Ascending aorta (tissue), 2 donors: Measurements from ENCODE around the gene GDPGP1. TPM values are rescaled to one million over a fixed set of nuclear protein-coding genes. Genes with fewer than 3 reads are reported as not detected.
"Not testable (repeated sequence)": the region's sequence is repeated elsewhere in the genome, so short reads cannot be mapped to it uniquely, and the experiment has no call there.

Source experiments
- DNase-seq, 2 donors: peaks; one replicate each; pipeline ENCODE4 v3.0.0-alpha.2; 2019; ENCODE audit warnings: low spot score in 2 of 2
- H3K27ac ChIP-seq, 2 donors: fragments of 200-600 bp; sonication (generic); one replicate each; pipeline ENCODE4 v1.5.1; 2016 to 2017; ENCODE audit warnings: mild to moderate bottlenecking in 1 of 2
- H3K27me3 ChIP-seq: fragments of 200-600 bp; sonication (generic); one replicate; pipeline ENCODE4 v1.5.1; 2017
- H3K36me3 ChIP-seq, 2 donors: fragments of 200-600 bp; sonication (generic); one replicate each; pipeline ENCODE4 v1.5.1; 2016
- H3K4me1 ChIP-seq, 2 donors: fragments of 200-600 bp; sonication (generic); one replicate each; pipeline ENCODE4 v1.5.1; 2016 to 2017; ENCODE audit warnings: mild to moderate bottlenecking in 1 of 2
- H3K4me3 ChIP-seq, 2 donors: fragments of 200-600 bp; sonication (generic); one replicate each; pipeline ENCODE4 v1.5.1; 2016 to 2017; ENCODE audit warnings: mild to moderate bottlenecking in 1 of 2
- H3K9me3 ChIP-seq, 2 donors: fragments of 200-600 bp; sonication (generic); one replicate each; pipeline ENCODE4 v1.5.1; 2016
- intact Hi-C: fragments of 100-400 bp; cut with DNase I; formaldehyde crosslinking; loops from one replicate; pipeline ENCODE4 v1.15.1; 2023
- total RNA-seq: library from RNA; depleted of rRNA; stranded (reverse); fragments of >200 nt; gene quantifications from one replicate; pipeline ENCODE4 v1.1.0, GENCODE V29; 2016
- TF ChIP-seq, protein P1 (sequence below), 3 experiments: fragments of 200-600 bp in 2 of 3; fragments of 450-650 bp in 1 of 3; sonication (generic) in 2 of 3; IDR thresholded peaks; one replicate each; pipeline ENCODE4 v1.5.1; 2016 to 2019; ENCODE audit warnings: antibody characterized with exemption in 3 of 3, mild to moderate bottlenecking in 1 of 3, moderate library complexity in 1 of 3

Gene GDPGP1
- total RNA-seq, 1 donor from 2014 or later = 2.2 TPM

DNA sequence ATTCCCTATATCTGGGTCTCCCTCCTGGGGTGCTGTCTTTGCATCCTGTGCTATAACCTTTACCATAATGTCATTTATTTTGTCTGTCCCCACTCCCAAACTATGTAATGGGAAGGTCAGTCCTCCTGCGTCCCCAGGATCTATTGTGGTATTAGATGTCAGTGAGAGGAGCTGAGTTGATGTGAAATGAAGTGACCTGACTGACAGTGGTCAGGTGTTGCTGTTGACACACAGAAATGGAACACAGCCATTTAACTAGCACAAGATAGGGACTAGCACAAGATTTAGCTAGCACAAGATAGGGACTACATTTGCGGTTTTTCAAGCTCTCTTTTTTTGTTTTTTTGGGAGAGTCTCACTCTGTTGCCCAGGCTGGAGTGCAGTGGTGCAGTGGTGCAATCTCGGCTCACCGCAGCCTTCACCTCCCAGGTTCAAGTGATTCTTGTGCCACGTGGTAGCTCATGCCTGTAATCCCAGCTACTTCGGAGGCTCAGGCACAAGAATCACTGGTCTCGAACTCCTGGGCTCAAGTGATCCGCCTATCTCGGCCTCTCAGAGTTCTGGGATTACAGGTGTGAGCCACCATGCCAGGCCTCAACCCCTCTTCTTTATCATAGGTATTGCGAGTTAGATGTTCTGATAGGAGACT is 36.6 kb downstream of the GDPGP1 start:
- Histone ChIP-seq H3K4me3 (no peak overlapping the region), H3K27me3 (no peaks in the 10 kb centered on the region), H3K9me3 (no peaks in the 10 kb centered on the region), H3K4me1 (peaks cover 4 to 19% of the 10 kb centered on the region in 2 donors), H3K27ac (no peak overlapping the region), H3K36me3 (peaks cover 32 to 57% of the 10 kb centered on the region in 2 donors)
- TF ChIP-seq, protein P1, sequence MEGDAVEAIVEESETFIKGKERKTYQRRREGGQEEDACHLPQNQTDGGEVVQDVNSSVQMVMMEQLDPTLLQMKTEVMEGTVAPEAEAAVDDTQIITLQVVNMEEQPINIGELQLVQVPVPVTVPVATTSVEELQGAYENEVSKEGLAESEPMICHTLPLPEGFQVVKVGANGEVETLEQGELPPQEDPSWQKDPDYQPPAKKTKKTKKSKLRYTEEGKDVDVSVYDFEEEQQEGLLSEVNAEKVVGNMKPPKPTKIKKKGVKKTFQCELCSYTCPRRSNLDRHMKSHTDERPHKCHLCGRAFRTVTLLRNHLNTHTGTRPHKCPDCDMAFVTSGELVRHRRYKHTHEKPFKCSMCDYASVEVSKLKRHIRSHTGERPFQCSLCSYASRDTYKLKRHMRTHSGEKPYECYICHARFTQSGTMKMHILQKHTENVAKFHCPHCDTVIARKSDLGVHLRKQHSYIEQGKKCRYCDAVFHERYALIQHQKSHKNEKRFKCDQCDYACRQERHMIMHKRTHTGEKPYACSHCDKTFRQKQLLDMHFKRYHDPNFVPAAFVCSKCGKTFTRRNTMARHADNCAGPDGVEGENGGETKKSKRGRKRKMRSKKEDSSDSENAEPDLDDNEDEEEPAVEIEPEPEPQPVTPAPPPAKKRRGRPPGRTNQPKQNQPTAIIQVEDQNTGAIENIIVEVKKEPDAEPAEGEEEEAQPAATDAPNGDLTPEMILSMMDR (IDR thresholded peaks at IDR 0.05) = no peak
- intact Hi-C loops = no loop called here
- DNase-seq = peak in 1 of 2 donors; percentile 35

DNA sequence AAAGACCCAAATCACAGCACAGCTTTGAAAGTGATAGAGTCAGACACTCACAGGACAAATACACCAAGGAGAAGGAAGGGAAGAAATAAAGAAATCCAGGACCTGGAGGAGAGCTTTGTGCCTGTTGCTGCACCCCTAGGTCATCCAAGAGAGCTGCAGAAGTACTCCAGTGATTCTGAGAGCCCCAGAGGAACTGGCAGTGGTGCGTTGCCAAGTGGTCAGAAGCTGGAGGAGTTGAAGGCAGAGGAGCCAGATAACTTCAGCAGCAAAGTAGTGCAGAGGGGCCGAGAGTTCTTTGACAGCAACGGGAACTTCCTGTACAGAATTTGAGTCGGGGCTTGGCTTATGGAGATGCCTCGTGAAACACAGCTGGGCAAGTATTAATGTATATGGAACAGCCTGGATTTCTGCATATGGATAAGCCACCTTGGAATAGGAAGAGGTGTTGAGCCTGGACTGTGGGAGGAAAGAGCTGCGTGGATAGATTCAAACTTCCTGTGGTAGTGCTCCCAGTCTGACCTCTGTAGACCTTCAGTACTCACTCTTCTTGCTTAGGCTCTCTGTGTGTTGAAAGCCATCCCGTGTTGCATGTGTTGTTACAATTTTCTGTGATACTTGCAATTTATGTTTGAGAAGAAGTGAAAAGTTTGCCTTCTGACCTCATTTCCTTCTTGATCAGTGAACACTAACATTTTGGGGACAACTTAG is 37.6 kb downstream of the GDPGP1 start:
- Histone ChIP-seq H3K27me3 (no peaks in the 10 kb centered on the region), H3K27ac (no peak overlapping the region), H3K4me1 (peaks cover 4 to 19% of the 10 kb centered on the region in 2 donors), H3K9me3 (no peaks in the 10 kb centered on the region), H3K36me3 (peaks cover 32 to 57% of the 10 kb centered on the region in 2 donors), H3K4me3 (no peak overlapping the region)
- intact Hi-C loops = no loop called here
- DNase-seq = peak in 1 of 2 donors; percentile 18
- TF ChIP-seq, protein P1 (IDR thresholded peaks at IDR 0.05) = no peak

DNA sequence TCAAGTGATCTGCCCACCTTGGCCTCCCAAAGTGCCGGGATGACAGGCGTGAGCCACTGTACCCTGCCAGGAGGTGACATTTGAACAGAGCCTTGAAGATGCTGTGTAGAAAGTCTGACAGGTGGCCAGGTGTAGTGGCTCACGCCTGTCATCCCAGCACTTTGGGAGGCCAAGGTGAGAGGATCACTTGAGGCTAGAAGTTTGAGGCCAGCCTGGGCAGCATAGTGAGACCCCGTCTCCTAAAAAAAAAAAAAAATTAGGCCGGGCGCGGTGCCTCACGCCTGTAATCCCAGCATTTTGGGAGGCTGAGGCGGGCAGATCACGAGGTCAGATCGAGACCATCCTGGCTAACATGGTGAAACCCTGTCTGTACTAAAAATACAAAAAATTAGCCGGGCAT is 44.5 kb downstream of the GDPGP1 start:
- intact Hi-C loops, DNase-seq, H3K27me3 ChIP-seq, H3K4me3 ChIP-seq, H3K9me3 ChIP-seq, H3K4me1 ChIP-seq, H3K27ac ChIP-seq: not testable (repeated sequence)
- peaks cover 9 to 19% of the 10 kb centered on the region in 2 donors for H3K36me3 ChIP-seq

DNA sequence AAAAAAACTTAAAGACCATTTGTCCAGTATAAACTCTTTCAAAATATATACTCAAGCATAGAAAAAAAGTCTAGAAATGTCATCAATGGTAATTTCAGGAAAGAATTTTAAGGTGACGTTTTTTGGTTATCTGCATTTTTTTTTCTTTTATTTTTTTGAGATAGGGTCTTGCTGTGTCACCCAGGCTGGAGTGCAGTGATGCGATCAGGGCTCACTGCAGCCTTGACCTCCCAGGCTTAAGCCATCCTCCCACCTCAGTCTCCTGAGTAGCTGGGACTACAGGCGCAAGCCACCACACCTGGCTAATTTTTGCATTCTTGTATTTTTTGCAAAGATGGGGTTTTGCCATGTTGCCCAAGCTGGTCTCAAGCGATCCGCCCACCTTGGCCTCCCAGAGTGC is 46.7 kb downstream of the GDPGP1 start:
- H3K4me3 ChIP-seq, H3K9me3 ChIP-seq, H3K27ac ChIP-seq, intact Hi-C loops, H3K27me3 ChIP-seq, H3K4me1 ChIP-seq, H3K36me3 ChIP-seq, DNase-seq: not testable (repeated sequence)

DNA sequence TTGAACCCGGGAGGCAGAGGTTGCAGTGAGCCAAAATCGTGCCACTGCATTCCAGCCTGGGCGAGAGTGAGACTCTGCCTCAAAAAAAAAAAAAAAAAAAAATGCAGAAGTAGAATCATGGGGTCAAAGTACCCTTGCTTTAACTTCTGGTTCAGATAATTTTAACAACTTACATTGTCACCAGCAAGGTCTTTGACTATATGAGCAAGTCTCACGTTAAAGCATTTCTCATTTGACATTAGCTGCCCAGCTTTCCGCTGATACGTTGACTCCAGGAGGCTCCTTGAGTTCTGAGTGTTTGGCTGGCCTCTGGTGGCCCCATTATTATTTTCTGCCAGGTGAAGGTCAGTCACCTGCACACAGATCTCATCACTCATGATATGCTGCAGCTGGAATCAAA is 47.6 kb downstream of the GDPGP1 start:
- H3K9me3 ChIP-seq, DNase-seq, intact Hi-C loops, H3K27ac ChIP-seq, H3K27me3 ChIP-seq, H3K4me1 ChIP-seq, H3K36me3 ChIP-seq, H3K4me3 ChIP-seq: not testable (repeated sequence)

DNA sequence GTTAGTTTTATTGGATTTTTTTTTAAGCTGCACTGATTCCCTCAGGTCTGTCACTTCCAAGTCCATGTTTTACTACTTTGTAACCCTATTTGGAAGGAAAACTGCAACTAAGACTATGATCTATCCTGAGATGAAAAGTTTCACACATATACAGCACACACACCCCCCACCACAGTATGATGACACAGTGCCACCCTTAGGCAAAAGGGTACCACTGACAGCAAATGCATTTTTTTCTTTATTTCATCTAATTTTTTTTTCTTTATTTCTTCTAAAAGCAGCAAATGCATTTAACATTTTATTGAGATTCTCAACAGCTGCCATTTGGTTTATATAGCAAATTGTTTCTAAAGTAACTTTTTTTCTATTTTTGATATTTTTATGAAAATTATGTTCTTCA is 52.7 kb downstream of the GDPGP1 start:
- DNase-seq = no peak
- no peaks in the 10 kb centered on the region for H3K9me3 ChIP-seq
- no peak overlapping the region for H3K4me3 ChIP-seq
- no peaks in the 10 kb centered on the region for H3K36me3 ChIP-seq
- H3K4me1 ChIP-seq = no peaks in the 10 kb centered on the region
- TF ChIP-seq, protein P1 (IDR thresholded peaks at IDR 0.05) = peak in 1 of 3 experiments; percentile 40
- no peaks in the 10 kb centered on the region for H3K27me3 ChIP-seq
- intact Hi-C loops = no loop called here
- H3K27ac ChIP-seq = no peak overlapping the region

DNA sequence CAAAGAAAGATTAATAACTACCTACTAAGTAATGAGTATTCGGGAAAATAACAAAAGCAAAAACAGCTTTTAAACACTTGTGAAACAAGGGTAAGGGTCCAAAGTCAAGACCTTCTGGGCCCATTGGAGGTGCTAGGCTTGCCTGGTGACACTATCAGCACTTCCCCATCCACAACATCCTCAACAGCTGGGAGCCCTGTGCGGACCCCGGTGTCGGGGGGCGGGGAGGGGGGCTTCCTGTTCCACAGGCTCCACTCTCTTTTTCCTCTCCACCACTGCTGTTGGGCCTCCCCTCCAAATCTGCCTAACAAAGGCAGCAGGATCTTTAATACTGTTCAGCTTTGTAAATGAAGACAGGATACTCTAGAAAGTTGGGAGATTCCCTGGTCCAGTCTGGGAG is 53.1 kb downstream of the GDPGP1 start:
- no peaks in the 10 kb centered on the region for H3K27me3 ChIP-seq
- intact Hi-C loops = no loop called here
- no peaks in the 10 kb centered on the region for H3K9me3 ChIP-seq
- TF ChIP-seq, protein P1 (IDR thresholded peaks at IDR 0.05) = no peak
- H3K4me1 ChIP-seq = no peaks in the 10 kb centered on the region
- H3K27ac ChIP-seq = no peak overlapping the region
- no peaks in the 10 kb centered on the region for H3K36me3 ChIP-seq
- DNase-seq = no peak
- no peak overlapping the region for H3K4me3 ChIP-seq
